ENCODE measurements around the gene BAG2.

The BAG2 gene

DNA sequence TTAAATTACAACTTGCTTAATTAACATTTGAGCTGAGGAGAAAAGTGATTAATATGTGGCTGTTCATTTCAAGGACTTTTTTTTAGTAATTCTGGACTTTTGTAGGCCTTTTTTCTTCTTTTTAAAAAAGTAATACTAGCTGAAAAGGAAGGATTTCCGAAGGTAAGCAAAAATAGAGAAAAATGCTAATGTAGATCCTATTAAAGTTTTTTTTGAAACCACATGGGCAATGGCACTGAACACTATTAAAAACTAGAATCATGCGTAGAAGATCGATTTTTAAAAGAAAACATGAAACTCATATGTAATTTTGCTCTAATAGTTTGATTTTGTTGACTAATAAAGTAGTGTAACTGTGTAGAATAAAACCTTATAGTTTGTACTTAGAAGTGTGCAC, 2.4 kb downstream of the BAG2 start:
- no peak for DNase-seq

DNA sequence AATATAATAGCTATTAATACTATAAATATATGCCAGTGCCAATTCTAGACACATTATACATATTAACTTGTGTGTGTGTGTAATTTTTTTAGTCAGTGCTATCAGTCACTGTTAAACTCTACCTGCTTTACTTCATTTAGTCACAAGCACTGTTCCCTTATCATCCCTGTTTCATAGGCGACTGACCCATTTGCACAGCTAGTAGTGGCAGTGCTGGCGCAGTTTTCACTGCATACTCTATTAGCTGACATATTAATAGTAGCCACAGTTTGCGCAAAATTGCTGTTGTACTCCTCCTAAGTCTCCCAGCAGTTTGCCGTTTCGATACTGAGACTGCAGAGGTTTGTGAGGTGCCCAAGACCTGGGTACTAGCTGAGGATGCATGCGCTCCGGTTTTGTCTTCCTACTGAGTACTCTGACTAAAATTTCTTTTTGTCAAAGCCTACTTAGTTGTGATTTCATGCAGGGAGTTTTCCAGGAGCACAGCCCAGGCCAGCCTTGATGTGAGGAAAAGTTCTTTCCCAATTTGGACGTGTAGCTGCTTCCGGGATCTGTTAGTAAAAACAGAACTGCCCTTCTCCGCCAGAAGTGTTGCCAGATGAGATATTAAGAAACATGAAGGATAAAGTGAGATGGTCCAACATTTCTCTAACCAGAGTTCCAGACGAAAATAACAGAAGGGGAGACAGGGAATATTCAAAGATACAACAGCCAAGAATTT, 5.6 kb downstream of the BAG2 start:
- DNase-seq, result no peak

DNA sequence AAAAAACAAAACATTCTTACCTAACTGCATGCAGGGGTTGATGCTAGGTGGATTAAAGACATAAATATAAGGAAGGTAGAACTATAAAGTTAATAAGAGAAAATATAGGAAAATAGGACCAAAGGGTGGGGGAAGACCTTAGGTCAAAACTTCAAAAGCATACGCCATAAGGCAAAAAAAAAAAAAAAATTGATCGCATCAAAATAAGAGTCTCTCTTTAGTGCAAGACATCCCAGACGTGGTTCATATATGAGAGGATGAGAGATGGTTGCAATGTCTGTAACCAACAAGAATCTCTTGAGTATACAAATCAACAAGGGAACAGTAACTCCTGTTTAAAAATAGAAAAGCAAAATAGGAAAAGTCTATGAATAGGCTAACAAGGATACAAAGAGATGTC, 8.5 kb downstream of the BAG2 start:
- no peak for DNase-seq

DNA sequence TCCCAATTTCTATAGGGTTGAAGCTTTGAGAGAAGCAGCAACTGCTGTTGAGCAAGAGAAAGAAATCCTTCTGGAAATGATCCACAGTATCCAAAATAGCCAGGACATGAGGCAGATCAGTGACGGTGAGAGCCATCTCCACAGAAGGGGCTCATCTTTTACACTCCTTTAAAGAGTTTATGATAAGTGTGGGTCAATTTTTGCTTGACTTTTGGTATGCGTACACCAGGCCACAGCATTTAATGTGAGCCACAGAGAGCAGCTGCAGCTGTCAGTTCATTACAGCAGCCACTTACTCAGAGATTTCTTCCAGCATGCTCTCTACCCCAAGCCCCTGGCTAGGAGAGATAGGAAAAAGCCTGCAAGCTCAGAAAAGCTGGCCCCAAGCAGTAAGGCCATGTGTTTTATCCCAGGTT, 9.9 kb downstream of the BAG2 start:
- DNase-seq, result no peak

DNA sequence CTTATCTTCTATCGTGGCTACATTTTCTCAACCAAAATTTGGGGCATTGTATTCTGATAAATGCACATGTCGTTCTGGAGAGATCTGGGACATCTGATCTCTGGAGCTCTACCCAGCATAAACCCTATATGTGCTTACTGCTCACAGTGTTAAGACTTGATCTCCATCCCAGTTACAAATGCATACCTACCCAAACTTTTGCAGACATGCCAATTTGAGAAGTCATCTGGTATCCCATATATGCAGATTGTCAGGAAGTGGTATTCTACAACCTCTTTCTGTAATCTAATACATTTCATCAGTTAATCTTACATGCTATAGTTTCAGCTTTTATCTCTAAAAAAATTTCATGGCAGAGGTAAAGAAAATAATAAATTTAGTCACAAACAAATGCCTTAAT, 11.2 kb downstream of the BAG2 start:
- DNase-seq, result no peak

DNA sequence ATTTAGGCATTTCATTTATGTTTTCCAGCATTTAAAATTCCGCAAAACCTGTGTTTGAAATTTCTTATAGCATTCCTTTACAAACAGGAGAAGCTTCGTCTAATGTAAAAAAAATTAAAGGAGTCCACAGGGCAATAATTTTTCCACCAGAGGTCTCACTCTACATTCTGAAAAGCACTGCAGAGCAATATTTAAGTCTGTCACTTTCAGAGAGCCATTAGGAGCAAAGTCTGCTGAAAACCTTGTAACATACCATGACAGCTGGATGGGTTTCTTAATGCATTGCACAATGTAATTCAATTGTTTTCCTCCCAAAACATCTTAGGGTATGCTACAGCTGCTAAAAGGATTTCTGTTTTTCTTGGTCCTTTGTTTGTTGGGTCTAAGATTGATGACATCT, 18.0 kb downstream of the BAG2 start:
- no peak for DNase-seq

DNA sequence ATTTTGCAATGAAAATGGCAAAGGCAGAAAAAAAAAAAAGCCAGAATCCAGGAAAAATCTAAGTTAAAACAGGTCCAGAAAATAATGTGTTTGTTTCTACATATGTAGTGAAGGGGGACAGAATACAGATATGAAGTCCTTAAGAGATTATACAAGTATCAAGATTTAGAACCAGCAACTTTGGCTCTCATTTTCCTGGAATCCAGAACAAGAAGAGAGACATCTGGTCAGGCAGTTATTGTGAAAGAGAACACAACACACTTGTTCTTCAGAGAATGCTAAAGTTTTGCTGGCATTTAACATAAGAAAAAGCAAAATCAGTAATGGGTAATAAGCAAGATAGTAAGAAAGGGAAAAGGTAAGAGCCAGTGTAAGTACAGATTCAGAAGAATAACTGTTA, 21.1 kb downstream of the BAG2 start:
- no peak for DNase-seq

DNA sequence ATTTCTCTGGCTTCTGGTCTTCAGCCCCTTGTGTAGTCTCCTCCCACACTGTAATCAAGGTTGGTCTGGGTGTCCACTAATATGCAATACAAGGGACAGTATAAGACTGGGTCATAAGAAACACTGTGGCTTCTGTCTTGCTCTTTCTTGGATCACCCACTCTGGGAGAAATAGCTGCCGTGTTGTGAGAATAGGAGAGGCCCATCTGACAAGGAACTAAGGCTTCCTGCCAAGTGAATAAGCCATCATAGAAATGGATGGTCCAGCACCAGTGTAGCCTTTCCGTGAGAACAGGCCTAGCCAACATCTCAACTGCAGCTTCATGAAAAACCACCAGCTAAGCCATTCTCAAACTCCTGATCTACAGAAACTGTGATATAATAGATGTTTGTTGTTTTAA, 23.3 kb downstream of the BAG2 start:
- DNase-seq, result no peak

DNA sequence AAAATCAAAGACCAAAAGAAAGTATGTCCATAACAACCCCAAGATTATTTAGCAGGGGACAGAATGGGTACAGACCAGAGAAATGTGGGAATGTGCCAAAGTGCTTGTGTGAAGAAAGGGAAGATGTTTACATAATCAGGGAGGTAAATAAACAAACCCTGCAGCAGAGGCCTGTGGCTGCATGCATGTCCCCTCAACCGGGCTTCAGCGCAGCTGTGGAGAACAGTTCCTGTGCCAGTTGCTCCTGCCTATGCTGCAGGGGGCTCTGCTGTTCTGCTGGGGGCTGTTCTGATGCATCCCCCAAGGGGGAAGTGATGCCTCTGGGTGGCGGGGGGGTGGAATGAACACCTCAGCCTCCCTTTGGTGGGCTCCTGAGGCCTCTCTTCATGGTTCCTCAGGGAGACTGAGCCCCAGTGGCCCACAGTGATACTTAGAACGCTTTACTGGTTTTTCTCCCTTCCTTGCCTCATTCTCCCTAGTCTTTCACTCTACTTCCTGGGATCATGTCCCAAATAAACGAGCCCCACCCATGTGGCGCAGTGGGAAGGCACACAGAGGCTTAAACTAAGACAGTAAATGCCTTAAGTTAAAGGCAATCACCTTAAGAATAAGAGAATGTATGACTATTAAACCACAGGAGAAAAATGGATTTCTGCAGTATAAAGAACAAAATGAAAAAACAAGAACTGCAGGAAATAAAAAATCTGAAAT, 27.0 kb downstream of the BAG2 start:
- DNase-seq, result no peak

DNA sequence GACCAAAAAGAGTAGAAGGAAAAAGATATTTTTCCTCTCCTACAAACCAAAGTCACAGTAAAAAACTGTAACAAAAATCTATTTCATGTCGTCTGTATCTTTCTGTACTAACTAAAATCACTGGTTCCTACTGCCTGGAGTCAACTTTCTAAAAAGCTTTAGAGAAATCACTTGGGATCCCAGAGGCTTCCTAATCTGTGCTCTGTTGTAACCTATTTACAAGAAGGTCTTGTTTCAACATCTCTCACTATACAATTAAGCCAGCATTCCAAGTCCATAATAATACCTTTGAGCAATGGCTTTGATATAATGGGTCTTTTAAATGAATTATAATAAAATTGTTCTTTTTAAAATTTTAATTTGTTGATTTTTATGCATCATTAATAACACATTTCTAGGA, 29.6 kb downstream of the BAG2 start:
- DNase-seq, result no peak

DNA sequence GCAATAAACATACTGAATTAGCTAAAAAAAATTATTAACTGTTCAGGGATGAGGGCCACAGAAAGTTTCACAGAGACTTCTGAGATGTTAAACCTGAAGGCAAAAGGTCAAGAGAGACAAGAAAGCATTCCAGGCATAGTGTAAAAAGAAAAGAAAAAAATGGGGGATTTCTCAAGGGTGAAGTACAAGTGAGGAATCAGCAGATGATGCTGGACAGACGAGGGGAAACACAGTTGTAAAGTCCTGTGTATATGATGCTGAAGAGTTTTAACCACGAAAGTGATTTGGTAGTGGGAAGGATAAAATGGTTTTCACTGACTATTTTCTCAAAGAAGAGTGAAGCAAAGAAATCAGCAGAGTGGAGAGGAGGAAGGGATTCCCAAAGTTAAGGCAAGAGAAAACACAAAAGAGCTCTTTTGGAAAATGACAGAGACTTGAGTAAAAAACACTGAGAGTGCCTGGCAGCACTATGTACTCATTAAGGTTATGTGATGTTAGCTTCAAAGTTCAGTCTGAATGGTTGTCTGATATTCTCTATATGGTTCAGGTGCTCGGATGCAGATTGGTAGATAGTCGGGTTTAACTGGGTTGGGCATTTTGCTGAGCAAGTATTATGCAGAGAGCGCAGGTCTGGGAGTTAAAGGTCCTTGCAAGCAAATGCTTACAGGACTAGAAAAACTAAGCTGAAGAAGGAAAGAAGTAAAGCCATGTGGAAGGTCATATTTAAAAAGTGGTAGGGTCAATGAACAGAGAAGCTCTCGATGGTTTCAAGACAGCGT, 33.6 kb downstream of the BAG2 start:
- DNase-seq, result no peak

DNA sequence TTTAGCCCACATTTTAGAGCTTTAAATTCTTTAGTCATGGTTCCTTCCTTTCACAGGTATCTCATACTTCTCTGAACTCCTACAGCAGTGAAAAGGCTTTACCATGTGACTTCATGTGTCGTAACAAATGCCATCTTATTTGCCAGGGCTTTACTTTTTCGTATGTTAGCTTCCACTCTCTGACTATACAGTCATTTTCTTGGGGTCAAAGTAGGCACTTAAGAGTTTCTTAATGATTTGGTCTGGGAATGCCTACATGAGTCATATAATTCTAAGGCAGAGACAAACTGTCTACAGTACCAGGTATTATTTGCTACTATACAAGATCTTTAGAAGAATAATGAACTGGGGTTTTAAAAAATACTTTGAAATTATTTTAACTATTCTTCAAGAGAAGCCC, 35.0 kb downstream of the BAG2 start:
- DNase-seq, result no peak

DNA sequence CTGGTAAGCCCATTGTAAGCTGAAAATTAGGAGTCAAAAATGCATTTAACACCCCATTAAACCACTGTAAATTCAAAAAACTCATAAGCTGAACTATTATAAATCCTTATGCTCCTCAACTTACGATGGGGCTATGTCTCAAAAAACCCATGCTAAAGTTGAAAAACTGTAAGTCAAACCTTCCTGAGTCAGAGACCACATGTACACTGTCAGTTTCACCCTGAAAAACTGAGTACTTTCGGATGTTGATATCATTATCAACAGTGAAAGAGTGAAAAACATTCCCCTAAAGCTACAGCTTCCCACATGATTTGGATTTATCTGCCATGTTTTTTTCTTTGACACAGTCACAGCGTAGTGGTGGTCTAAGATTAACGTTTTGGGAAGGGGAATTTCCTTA, 35.7 kb downstream of the BAG2 start:
- no peak for DNase-seq

DNA sequence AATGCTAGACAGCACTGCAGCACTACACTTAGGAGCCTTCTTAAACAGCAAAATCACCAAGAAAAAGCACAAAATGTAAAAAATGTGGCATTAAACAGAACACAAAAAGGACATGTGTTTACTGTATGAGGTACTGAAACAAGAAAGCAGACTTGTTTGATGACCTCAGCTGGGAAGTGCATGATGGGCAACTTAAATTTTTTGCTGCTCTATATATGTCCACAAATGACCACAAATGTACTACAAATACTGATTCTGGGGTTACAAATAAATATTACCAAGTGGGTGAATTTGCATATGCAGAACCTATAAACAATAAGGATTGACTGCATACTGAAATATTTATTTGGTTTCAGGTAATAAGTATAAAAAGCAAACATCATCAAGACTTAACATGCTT, 36.9 kb downstream of the BAG2 start:
- DNase-seq, result no peak

DNA sequence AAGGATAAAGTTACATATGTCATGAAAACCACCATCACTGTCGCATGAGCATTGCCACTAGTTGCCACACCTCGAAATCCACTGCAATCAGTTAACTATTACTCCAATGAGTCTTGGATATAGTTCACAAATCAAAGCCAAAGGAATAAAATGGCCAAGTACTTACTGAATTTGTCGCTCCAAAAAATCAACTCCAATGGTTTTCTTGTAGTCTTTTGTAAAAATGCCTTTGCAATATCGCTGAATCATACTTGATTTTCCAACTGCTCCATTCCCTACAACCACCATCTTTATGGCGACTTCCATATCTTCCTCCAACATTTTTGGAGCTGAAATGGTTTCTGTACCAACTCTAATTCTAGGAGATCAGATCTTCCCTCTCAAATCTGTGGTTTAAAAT, 37.9 kb downstream of the BAG2 start:
- DNase-seq, result no peak

DNA sequence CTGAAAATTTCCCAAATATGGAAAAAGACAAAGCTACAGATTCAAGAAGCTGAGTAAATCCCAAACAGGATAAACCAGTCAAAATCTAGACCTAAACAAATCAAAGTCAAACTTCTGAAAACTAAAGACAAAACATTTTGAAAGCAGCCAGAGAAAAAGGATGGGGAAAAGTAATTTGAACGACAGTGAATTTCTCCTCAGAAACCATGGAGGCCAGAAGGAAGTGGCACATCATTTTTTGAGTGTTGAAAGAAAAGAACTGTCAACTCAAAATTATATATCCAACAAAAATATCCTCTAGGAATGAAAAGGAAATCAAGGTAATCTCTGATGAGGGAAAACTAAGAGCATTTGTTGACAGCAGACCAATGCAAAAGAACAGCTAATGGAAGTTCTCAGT, 43.1 kb downstream of the BAG2 start:
- DNase-seq, result no peak

DNA sequence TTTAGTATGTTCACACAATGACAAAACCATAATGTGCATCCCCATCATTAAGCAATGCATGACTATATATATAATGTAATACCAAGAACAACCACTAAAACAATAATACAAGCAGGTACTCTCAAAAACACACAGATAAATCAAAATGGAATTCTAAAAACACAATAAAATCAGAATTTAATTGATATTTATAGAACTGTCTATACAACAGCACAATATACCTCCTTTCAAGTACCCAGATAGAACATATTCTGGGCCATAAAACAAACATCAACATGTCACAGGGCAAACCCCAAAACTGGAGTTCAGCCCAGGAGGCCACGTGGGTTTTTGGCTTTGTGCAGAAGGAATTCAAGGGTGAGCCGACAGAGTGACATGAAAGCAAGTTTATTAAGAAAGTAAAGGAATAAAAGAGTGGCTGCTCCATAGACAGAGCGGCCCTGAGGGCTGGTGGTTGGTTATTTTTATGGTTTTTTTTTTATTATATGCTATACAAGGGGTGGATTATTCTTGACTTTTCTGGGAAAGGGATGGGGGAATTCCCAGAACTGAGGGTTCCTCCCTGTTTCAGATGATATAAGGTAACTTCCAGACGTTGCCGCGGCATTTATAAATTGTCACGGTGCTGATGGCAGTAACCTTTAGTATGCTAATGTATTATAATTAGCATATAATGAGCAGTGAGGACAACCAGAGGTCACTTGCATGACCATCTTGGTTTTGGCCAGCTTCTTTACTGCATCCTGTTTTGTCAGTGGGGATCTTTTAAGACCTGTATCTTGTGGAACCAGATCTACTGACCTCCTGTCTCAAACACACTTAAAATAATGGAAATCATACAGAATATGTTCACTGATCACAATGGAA, 44.3 kb downstream of the BAG2 start:
- DNase-seq, result no peak

DNA sequence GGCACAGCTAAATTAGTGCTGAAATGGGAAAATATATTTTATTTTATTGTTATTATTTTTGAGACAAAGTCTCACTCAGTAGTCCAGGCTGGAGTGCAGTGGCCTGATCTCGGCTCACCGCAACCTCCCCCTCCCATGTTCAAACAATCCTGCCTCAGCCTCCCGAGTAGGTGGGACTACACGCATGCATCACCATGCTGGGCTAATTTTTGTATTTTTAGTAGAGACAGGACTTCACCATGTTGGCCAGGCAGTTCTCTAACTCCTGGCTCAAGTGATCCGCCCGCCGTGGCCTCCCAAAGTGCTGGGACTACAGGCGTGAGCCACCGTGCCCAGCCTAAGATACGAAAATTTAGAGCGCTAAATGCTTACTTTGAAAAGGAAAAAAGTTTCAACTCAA, 45.1 kb downstream of the BAG2 start:
- no peak for DNase-seq

DNA sequence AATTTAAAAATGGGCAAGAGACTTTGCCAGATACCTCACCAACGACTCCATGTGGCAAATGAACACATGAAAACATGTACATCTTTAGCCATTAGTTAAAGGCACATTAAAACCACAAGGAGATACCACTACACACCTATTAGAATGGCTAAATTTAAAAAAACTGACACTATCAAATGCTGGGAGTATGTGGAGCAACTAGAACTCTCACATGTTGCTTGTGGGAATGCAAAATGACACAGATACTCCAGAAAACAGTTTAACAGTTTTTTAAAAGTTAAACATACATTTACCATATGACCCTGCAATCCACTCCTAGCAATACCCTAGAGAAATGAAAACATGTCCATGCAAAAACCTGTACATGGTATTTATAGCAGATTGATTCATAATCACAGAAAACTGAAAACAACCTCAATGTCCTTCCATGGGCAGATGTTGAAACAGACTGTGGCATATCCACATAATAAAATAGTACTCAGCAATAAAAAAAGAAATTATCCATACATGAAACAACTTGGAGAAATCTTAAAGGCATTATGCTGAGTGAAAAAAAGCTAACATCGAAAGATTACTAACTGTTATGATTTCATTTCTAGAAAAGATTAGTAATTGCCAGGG, 48.1 kb downstream of the BAG2 start:
- no peak for DNase-seq

DNA sequence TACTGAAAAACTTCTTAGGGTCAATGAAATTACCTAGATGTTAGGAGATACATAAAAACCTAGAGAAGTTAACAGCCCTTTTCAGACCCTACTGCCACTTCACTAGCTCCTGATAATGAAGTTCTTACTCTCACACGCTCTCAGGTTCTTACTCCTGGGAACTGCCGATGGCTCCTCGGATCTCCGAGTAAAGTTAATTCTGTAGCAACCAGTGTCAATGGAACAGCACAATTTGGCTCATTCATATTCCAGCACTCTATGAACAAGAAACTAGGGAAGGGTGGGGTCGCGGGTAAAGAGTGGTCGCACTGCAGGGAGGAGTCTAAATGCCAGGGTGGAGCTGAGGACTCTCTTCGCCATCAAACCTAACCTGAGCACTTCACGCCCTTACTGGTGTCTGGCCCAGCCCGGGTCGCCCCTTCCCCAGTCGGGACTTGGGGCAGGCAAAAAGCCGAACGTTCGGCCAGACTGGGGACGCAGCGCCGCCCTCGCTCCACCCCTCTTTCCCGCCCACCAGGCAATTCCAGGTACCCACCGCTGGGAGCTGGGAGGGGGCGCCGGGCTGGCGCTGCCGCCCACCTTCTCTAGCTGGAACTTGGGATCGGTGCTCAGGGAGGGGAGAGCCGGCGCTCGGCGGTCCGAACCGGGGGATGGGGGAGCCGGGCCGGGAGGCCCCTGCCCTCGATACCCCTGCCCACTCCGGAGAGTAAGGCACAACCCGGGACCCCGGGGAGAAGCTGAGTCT, 49.2 kb downstream of the BAG2 start:
- DNase-seq, result peak; percentile 15

DNA sequence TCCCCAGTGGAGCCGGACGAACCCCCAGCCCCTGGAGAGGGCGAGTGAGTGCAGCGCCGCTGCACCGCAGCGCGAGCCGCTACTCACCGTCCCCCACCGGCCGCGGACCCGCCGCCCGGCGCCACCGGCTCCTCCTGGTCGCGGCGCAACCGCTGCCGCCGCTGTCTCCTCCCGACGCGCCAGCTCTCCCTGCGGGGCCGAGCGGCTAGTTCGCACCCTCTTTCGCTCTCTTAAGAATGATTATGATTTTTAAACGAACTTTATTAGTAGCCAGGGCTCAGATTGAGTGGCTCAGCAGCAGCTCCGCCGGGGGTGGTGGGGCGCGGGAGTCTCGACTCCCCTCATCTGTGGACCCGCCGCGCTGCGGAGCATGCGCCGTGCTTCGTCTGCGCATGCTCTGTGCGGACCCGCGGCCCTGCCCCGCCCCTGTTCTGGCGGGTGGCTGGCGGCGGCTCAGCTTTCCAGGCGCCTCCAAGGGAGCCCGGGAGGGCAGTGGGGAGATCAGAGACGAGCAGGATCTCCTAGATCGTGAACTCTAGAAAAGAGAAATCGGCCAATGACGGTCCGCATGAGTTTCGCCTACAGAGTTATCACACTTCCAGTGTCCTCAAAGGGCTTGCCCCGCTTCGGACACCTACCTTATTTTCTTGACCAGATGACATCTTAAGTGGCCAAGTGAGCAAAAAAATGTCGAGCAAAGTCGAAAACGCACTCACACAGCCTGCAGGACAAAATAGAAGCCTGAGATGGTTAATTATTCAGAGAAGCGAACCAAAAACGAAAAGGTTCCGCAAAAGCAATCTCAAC, 50.0 kb downstream of the BAG2 start, which contains the start of gene RAB23:
TSS of gene RAB23 (minus strand) at position 372 of the 807 bp plus-strand sequence. CDS start 11,927 bp downstream, outside the sequence.
- peak; percentile 64 for DNase-seq
